Parathyroid adenoma (tissue), 2 donors: ENCODE data around the gene TSHR.
"Not testable (repeated sequence)": the region's sequence is repeated elsewhere in the genome, so short reads cannot be mapped to it uniquely, and the experiment has no call there.

Experiments used
- H2AFZ ChIP-seq: fragments of 300-600 bp; sonication (generic); one replicate; pipeline ENCODE4 v1.7.0; 2017; ENCODE audit warnings: antibody characterized with exemption, mild to moderate bottlenecking
- H3K27ac ChIP-seq: fragments of 300-600 bp; sonication (generic); one replicate; pipeline ENCODE4 v1.7.0; 2017
- H3K27me3 ChIP-seq: fragments of 300-600 bp; sonication (generic); one replicate; pipeline ENCODE4 v1.7.0; 2017; ENCODE audit warnings: low read length; ENCODE audit not compliant: control insufficient read depth, insufficient read depth
- H3K36me3 ChIP-seq: fragments of 300-600 bp; sonication (generic); one replicate; pipeline ENCODE4 v1.7.0; 2017; ENCODE audit warnings: low read length; ENCODE audit not compliant: control insufficient read depth, insufficient read depth
- H3K4me1 ChIP-seq: fragments of 300-600 bp; sonication (generic); one replicate; pipeline ENCODE4 v1.7.0; 2017; ENCODE audit warnings: control low read depth
- H3K4me2 ChIP-seq: fragments of 300-600 bp; sonication (generic); one replicate; pipeline ENCODE4 v1.7.0; 2017; ENCODE audit warnings: low read length
- H3K4me3 ChIP-seq: fragments of 300-600 bp; sonication (generic); one replicate; pipeline ENCODE4 v1.7.0; 2017; ENCODE audit warnings: low read depth, low read length
- H3K79me2 ChIP-seq: fragments of 300-600 bp; sonication (generic); one replicate; pipeline ENCODE4 v1.7.0; 2017; ENCODE audit warnings: control low read depth
- H3K9ac ChIP-seq: fragments of 300-600 bp; sonication (generic); one replicate; pipeline ENCODE4 v1.7.0; 2017; ENCODE audit warnings: mild to moderate bottlenecking
- H3K9me3 ChIP-seq: fragments of 300-600 bp; sonication (generic); one replicate; pipeline ENCODE4 v1.7.0; 2017; ENCODE audit warnings: low read length; ENCODE audit not compliant: control insufficient read depth
- CTCF ChIP-seq: fragments of 300-600 bp; sonication (generic); IDR thresholded peaks from one replicate; pipeline ENCODE4 v1.7.0; 2017; ENCODE audit warnings: antibody characterized with exemption, mild to moderate bottlenecking
- donor health status: primary hyperparathyroidism.

Gene TSHR

GRCh38 chr14:81006266-81006665, 50.8 kb downstream of the TSHR start:
- no peak overlapping the region for H3K4me2 ChIP-seq
- no peaks in the 10 kb centered on the region for H3K36me3 ChIP-seq
- H3K4me3 ChIP-seq: no peak overlapping the region
- no peak overlapping the region for H2AFZ ChIP-seq
- TF ChIP-seq CTCF: no peak
- no peaks in the 10 kb centered on the region for H3K4me1 ChIP-seq
- H3K27ac ChIP-seq: no peak overlapping the region
- H3K9me3 ChIP-seq: no peaks in the 10 kb centered on the region
- no peak overlapping the region for H3K9ac ChIP-seq
- H3K79me2 ChIP-seq: no peaks in the 10 kb centered on the region
- H3K27me3 ChIP-seq: no peaks in the 10 kb centered on the region

- Histone ChIP-seq H2AFZ (no peak overlapping the region), H3K9ac (no peak overlapping the region), H3K27me3 (no peaks in the 10 kb centered on the region), H3K27ac (no peak overlapping the region), H3K4me1 (no peaks in the 10 kb centered on the region), H3K79me2 (no peaks in the 10 kb centered on the region), H3K36me3 (no peaks in the 10 kb centered on the region), H3K4me2 (no peak overlapping the region), H3K9me3 (no peaks in the 10 kb centered on the region), H3K4me3 (no peak overlapping the region)
- TF ChIP-seq CTCF: no peak
Observed at GRCh38 chr14:81007131-81007530, 51.7 kb downstream of the TSHR start.

GRCh38 chr14:81009346-81009745, 53.9 kb downstream of the TSHR start:
- Histone ChIP-seq H3K79me2 (no peaks in the 10 kb centered on the region), H3K4me2 (no peak overlapping the region), H3K9me3 (no peaks in the 10 kb centered on the region), H3K27me3 (no peaks in the 10 kb centered on the region), H3K36me3 (no peaks in the 10 kb centered on the region), H3K27ac (no peak overlapping the region), H2AFZ (no peak overlapping the region), H3K4me1 (no peaks in the 10 kb centered on the region), H3K4me3 (no peak overlapping the region), H3K9ac (no peak overlapping the region)
- TF ChIP-seq CTCF: no peak

GRCh38 chr14:81018251-81018650, 62.8 kb downstream of the TSHR start:
- no peak overlapping the region for H3K9ac ChIP-seq
- no peak for TF ChIP-seq CTCF
- H3K9me3 ChIP-seq: no peaks in the 10 kb centered on the region
- no peaks in the 10 kb centered on the region for H3K79me2 ChIP-seq
- H2AFZ ChIP-seq: no peak overlapping the region
- no peaks in the 10 kb centered on the region for H3K36me3 ChIP-seq
- H3K4me2 ChIP-seq: no peak overlapping the region
- H3K4me3 ChIP-seq: no peak overlapping the region
- no peak overlapping the region for H3K27ac ChIP-seq
- no peaks in the 10 kb centered on the region for H3K4me1 ChIP-seq
- no peaks in the 10 kb centered on the region for H3K27me3 ChIP-seq

- no peaks in the 10 kb centered on the region for H3K27me3 ChIP-seq
- H3K9ac ChIP-seq: no peak overlapping the region
- H3K79me2 ChIP-seq: no peaks in the 10 kb centered on the region
- H3K36me3 ChIP-seq: no peaks in the 10 kb centered on the region
- H3K9me3 ChIP-seq: no peaks in the 10 kb centered on the region
- no peak overlapping the region for H3K4me2 ChIP-seq
- no peak for TF ChIP-seq CTCF
- H3K4me1 ChIP-seq: no peaks in the 10 kb centered on the region
- H2AFZ ChIP-seq: no peak overlapping the region
- no peak overlapping the region for H3K27ac ChIP-seq
- no peak overlapping the region for H3K4me3 ChIP-seq
Observed at GRCh38 chr14:81018684-81019083, 63.3 kb downstream of the TSHR start.

GRCh38 chr14:81019113-81019512, 63.7 kb downstream of the TSHR start:
- H3K9ac ChIP-seq, H2AFZ ChIP-seq, H3K27ac ChIP-seq, H3K36me3 ChIP-seq, H3K79me2 ChIP-seq, H3K4me1 ChIP-seq, H3K4me2 ChIP-seq, H3K27me3 ChIP-seq, H3K4me3 ChIP-seq, H3K9me3 ChIP-seq: not testable (repeated sequence)
